GM12872 (cell line): ENCODE results near the gene C4orf50.

ENCODE experiments used
- TF ChIP-seq, protein P1 (sequence below): IDR thresholded peaks from 3 replicates; pipeline ENCODE4 v1.5.1; 2011; ENCODE audit warnings: low read depth, mild to moderate bottlenecking, low read length, moderate library complexity; ENCODE audit not compliant: insufficient read depth

Gene C4orf50

GRCh38 chr4:6058531-6059374 lies 40.5 kb upstream of the C4orf50 start:
- TF ChIP-seq, protein P1, sequence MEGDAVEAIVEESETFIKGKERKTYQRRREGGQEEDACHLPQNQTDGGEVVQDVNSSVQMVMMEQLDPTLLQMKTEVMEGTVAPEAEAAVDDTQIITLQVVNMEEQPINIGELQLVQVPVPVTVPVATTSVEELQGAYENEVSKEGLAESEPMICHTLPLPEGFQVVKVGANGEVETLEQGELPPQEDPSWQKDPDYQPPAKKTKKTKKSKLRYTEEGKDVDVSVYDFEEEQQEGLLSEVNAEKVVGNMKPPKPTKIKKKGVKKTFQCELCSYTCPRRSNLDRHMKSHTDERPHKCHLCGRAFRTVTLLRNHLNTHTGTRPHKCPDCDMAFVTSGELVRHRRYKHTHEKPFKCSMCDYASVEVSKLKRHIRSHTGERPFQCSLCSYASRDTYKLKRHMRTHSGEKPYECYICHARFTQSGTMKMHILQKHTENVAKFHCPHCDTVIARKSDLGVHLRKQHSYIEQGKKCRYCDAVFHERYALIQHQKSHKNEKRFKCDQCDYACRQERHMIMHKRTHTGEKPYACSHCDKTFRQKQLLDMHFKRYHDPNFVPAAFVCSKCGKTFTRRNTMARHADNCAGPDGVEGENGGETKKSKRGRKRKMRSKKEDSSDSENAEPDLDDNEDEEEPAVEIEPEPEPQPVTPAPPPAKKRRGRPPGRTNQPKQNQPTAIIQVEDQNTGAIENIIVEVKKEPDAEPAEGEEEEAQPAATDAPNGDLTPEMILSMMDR, result no peak

GRCh38 chr4:6056976-6057766 lies 38.9 kb upstream of the C4orf50 start:
- TF ChIP-seq, protein P1, result no peak

DNA sequence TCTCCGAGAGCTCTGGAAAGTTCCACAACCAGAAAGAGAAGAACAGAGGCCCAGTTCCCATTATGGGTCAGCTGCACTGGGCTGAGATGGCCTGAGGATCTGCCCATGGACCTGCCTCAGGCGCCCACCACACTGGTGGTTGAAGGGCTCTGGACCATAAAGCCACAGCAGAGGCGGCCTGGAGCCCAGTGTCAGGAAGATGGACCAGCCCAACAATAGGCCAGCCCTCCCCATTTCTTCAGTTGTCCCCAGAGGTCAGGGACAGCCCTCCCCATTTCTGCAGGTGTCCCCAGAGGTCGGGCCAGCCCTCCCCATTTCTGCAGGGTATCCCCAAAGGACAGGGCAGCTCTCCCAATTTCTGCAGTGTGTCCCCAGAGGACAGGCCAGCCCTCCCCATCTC lies 37.2 kb upstream of the C4orf50 start:
- TF ChIP-seq, protein P1, result no peak

GRCh38 chr4:6055030-6055429 lies 36.8 kb upstream of the C4orf50 start:
- TF ChIP-seq, protein P1, result no peak

- TF ChIP-seq, protein P1, result no peak
These were observed 36.1 kb upstream of the C4orf50 start for GRCh38 chr4:6054162-6054922.

DNA sequence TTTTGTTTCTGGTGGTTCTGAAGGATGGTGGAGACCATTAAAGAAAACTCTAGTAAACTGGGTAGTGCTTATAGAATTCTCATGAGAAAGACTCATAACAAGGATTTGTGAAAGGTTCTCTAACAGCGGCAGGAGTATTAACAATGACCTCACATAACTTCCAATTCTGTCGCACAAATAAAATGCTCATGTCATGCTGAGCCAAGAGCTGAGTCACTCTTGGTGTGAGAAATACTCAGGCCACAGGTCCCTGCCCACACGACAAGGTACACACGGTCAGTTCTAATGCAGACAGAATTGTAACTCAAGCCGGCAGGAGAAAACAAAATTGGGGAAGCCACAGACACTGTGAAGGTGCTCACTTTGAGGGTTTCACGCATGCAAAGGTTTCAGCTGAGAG lies 34.4 kb upstream of the C4orf50 start:
- TF ChIP-seq, protein P1, result no peak

GRCh38 chr4:6050551-6050950 lies 32.3 kb upstream of the C4orf50 start:
- TF ChIP-seq, protein P1, result no peak
